DND-41 (cell line): ENCODE results near the gene SORCS1.

Experiments
- CTCF ChIP-seq: IDR thresholded peaks from 2 replicates; pipeline ENCODE4 v1.5.1; 2012; ENCODE audit warnings: borderline replicate concordance, low read length, moderate library complexity, mild to moderate bottlenecking; ENCODE audit not compliant: poor library complexity, severe bottlenecking; ENCODE audit errors: extremely low read depth
- EZH2 ChIP-seq: IDR thresholded peaks from 3 replicates; pipeline ENCODE4 v1.6.1; 2012; ENCODE audit warnings: borderline replicate concordance, low read depth, mild to moderate bottlenecking, moderate library complexity, low read length, inconsistent platforms; ENCODE audit not compliant: severe bottlenecking

GRCh38 chr10:106920538-106920937 is 244.0 kb downstream of the SORCS1 start:
- no peak for TF ChIP-seq CTCF
- TF ChIP-seq EZH2: no peak
